ENCODE measurements around the gene PRKD1. TPM values are rescaled to one million over a fixed set of nuclear protein-coding genes. Genes with fewer than 3 reads are reported as not detected.
"Not testable (repeated sequence)": the region's sequence is repeated elsewhere in the genome, so short reads cannot be mapped to it uniquely, and the experiment has no call there.

Gene PRKD1
- total RNA-seq, 4 donors from 2014 or later = 3.0 to 5.4 (median 3.6) TPM

GRCh38 chr14:29861996-29862395 lies 65.7 kb downstream of the PRKD1 start:
- no peak for TF ChIP-seq POLR2A (IDR thresholded peaks at IDR 0.05)

GRCh38 chr14:29858299-29858698 lies 69.3 kb downstream of the PRKD1 start:
- 67% methylated on average over 3 of the region's 3 CpGs for WGBS
- TF ChIP-seq EP300 (IDR thresholded peaks at IDR 0.05) (no peak), POLR2AphosphoS5 (IDR thresholded peaks at IDR 0.05) (no peak), POLR2A (IDR thresholded peaks at IDR 0.05) (no peak)
- TF ChIP-seq, protein P1, sequence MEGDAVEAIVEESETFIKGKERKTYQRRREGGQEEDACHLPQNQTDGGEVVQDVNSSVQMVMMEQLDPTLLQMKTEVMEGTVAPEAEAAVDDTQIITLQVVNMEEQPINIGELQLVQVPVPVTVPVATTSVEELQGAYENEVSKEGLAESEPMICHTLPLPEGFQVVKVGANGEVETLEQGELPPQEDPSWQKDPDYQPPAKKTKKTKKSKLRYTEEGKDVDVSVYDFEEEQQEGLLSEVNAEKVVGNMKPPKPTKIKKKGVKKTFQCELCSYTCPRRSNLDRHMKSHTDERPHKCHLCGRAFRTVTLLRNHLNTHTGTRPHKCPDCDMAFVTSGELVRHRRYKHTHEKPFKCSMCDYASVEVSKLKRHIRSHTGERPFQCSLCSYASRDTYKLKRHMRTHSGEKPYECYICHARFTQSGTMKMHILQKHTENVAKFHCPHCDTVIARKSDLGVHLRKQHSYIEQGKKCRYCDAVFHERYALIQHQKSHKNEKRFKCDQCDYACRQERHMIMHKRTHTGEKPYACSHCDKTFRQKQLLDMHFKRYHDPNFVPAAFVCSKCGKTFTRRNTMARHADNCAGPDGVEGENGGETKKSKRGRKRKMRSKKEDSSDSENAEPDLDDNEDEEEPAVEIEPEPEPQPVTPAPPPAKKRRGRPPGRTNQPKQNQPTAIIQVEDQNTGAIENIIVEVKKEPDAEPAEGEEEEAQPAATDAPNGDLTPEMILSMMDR (IDR thresholded peaks at IDR 0.05) = no peak
- Histone ChIP-seq H3K36me3 (no peaks in the 10 kb centered on the region), H3K4me3 (no peak overlapping the region), H3K9me3 (no peaks in the 10 kb centered on the region), H3K27me3 (no peaks in the 10 kb centered on the region), H3K27ac (no peak overlapping the region), H3K4me1 (no peaks in the 10 kb centered on the region)
- no peak for DNase-seq (ENCODE audit: low spot score in 2 of 2)

More at GRCh38 chr14:29861996-29862395, 65.7 kb downstream of the PRKD1 start:
- H3K36me3 ChIP-seq = no peaks in the 10 kb centered on the region
- no peaks in the 10 kb centered on the region for H3K9me3 ChIP-seq
- WGBS = 81% methylated on average over 2 of the region's 2 CpGs
- no peaks in the 10 kb centered on the region for H3K4me1 ChIP-seq
- H3K27ac ChIP-seq = no peak overlapping the region
- no peak for DNase-seq (ENCODE audit: low spot score in 2 of 2)
- H3K4me3 ChIP-seq = no peak overlapping the region
- no peaks in the 10 kb centered on the region for H3K27me3 ChIP-seq

DNA sequence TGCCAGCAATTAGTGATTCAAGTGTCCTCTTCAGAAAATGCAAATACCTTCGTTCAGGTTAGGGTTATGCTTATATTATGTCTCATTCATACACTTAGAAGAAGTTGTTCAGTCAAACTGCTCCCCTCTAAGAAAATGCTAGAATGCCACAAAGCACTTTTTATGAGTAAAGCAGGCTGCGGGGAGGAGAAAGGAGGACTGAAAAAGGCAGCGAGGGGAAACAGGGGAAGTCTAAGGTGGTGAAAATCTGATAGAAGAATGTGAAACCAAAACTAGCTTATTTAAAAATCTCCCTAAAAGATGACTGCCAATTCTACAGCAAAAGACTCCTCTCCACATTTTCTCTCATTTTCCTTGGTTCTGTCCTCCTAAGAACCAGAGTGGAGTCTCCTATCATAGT lies 70.1 kb downstream of the PRKD1 start:
- Histone ChIP-seq H3K27me3 (no peaks in the 10 kb centered on the region), H3K4me1 (no peaks in the 10 kb centered on the region), H3K36me3 (no peaks in the 10 kb centered on the region), H3K9me3 (no peaks in the 10 kb centered on the region), H3K27ac (no peak overlapping the region), H3K4me3 (no peak overlapping the region)
- 85% methylated on average over 3 of the region's 3 CpGs for WGBS
- TF ChIP-seq EP300 (IDR thresholded peaks at IDR 0.05) = no peak
- TF ChIP-seq POLR2A (IDR thresholded peaks at IDR 0.05) = no peak
- TF ChIP-seq, protein P1 (IDR thresholded peaks at IDR 0.05) = no peak
- no peak for TF ChIP-seq POLR2AphosphoS5 (IDR thresholded peaks at IDR 0.05)
- DNase-seq (ENCODE audit: low spot score in 2 of 2) = no peak

- no peak overlapping the region for H3K4me3 ChIP-seq
- no peaks in the 10 kb centered on the region for H3K36me3 ChIP-seq
- TF ChIP-seq POLR2A (IDR thresholded peaks at IDR 0.05) = no peak
- TF ChIP-seq, protein P1 (IDR thresholded peaks at IDR 0.05) = no peak
- TF ChIP-seq POLR2AphosphoS5 (IDR thresholded peaks at IDR 0.05) = no peak
- TF ChIP-seq EP300 (IDR thresholded peaks at IDR 0.05) = no peak
- H3K9me3 ChIP-seq = peaks cover 6% of the 10 kb centered on the region
- WGBS = 84% methylated on average over 4 of the region's 4 CpGs
- H3K27me3 ChIP-seq = no peaks in the 10 kb centered on the region
- DNase-seq (ENCODE audit: low spot score in 2 of 2) = no peak
- H3K27ac ChIP-seq = no peak overlapping the region
- H3K4me1 ChIP-seq = no peaks in the 10 kb centered on the region
These were observed 71.1 kb downstream of the PRKD1 start for GRCh38 chr14:29856516-29856915.

DNA sequence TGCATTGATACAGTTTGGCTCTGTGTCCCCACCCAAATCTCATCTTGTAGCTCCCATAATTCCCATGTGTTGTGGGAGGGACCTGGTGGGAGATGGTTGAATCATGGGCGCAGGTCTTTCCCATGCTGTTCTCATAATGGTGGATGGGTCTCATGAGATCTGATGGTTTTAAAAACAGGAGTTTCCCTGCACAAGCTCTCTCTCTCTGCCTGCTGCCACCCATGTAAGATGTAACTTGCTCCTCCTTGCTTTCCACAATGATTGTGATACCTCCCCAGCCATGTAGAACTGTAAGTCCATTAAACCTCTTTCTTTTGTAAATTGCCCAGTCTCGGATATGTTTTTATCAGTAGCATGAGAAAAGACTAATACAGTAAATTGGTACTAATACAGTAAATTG lies 74.0 kb downstream of the PRKD1 start:
- not testable (repeated sequence) for H3K9me3 ChIP-seq; H3K36me3 ChIP-seq; H3K4me1 ChIP-seq; DNase-seq (ENCODE audit: low spot score in 2 of 2); H3K4me3 ChIP-seq; H3K27ac ChIP-seq; H3K27me3 ChIP-seq
- WGBS = 92% methylated on average over 2 of the region's 2 CpGs

- no peak overlapping the region for H3K27ac ChIP-seq
- no peaks in the 10 kb centered on the region for H3K4me1 ChIP-seq
- H3K9me3 ChIP-seq = peaks cover 6% of the 10 kb centered on the region
- no peak overlapping the region for H3K4me3 ChIP-seq
- WGBS = 95% methylated on average over 2 of the region's 2 CpGs
- H3K36me3 ChIP-seq = no peaks in the 10 kb centered on the region
- no peak for DNase-seq (ENCODE audit: low spot score in 2 of 2)
- no peaks in the 10 kb centered on the region for H3K27me3 ChIP-seq
- TF ChIP-seq, protein P1 (IDR thresholded peaks at IDR 0.05) = no peak
- TF ChIP-seq POLR2A (IDR thresholded peaks at IDR 0.05) (no peak), EP300 (IDR thresholded peaks at IDR 0.05) (no peak), POLR2AphosphoS5 (IDR thresholded peaks at IDR 0.05) (no peak)
These were observed 74.4 kb downstream of the PRKD1 start for GRCh38 chr14:29853272-29853671.
